ENCODE data around the gene LMAN1L.

GRCh38 chr15:74839526-74840395 lies 27.1 kb downstream of the LMAN1L start:
- TF ChIP-seq CTCF (IDR thresholded peaks at IDR 0.05), result no peak
- TF ChIP-seq HMGXB4 (CRISPR knock-in tag; IDR thresholded peaks at IDR 0.05), result no peak
- no peak for TF ChIP-seq CREB1 (CRISPR knock-in tag; IDR thresholded peaks at IDR 0.05)
- TF ChIP-seq MAX (CRISPR knock-in tag; IDR thresholded peaks at IDR 0.05), result no peak
